ENCODE data around the gene CDH22.

CDH22 gene

DNA sequence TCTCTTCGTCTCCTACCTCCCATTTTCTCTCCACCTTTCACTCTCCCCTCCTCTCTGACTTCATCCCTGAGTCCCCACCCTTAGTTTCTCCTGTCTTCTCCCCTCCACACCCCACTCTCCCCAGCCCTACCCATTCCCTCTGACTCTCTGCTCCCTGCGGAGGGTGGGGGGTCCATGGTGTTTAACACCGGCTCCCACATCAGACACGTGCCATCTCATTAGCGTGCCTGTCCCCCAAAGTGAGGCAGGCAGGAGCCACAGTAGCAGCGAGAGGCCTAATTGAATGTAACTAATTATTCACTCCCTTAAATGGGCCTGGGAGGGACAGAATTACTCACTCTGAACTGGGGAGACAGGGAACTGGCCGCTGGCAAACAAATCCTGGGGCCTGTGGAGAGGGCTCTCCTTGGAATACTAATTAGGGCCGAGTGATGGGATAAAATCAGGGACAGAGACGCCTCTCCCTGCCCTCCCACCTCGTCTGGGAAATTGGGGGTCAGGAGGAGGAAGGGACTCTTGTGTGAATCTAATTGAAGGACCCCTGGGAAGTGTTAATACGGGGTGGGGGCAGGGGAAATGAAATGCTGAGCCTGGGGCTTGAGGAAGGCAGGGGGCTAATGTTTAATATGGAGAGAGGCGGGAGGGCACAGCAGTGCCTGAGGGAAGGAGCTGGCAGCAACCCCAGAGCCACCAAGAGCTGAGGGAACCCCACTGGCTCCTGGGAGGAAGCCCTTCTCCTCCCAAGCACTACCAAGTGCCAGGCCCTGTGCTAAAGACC, 172.3 kb downstream of the CDH22 start:
- DNase-seq (ENCODE audit: low read depth), result no peak

GRCh38 chr20:46134716-46135115, 173.6 kb downstream of the CDH22 start:
- H3K4me3 ChIP-seq (ENCODE audit: low read depth, low read length), result no peak overlapping the region
- no peak for DNase-seq (ENCODE audit: low read depth)
- TF ChIP-seq CTCF (IDR thresholded peaks at IDR 0.05; ENCODE audit: low read depth, low read length, missing control alignments), result no peak

More for the DNA sequence above, 172.3 kb downstream of the CDH22 start:
- no peak overlapping the region for H3K4me3 ChIP-seq (ENCODE audit: low read depth, low read length)
- TF ChIP-seq CTCF (IDR thresholded peaks at IDR 0.05; ENCODE audit: low read depth, low read length, missing control alignments), result no peak

DNA sequence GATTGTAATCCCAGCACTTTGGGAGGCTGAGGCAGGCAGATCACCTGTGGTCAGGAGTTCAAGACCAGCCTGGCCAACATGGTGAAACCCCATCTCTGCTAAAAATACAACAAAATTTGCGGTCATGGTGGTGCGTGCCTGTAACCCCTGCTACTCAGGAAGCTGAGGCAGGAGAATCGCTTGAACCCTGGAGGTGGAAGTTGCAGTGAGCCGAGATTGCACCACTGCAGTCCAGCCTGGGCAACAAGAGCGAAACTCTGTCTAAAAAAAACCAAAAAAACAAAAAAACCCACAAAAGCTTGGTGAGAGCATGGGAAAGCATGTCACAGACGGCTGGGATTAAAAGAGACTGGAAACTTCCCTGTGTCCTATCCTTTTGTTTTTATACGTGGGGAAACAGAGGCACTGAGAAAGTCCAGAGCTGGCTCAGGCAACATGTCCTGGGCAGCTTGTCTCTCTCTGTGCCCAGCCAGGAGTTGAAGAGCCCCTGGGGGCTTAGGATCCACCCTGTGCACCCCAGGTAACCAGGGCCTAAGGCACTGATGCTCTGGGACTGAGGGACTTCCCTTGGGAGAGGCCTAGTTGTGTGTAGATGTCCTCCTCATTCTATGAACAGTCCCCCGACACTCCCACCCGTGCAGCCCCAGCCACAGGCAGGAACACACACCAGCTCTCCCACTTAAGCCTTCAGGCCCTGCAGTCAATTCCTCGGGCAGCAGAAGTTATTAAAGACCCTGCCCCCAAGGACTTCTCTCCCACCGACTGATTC, 174.2 kb downstream of the CDH22 start:
- no peak for DNase-seq (ENCODE audit: low read depth)
- TF ChIP-seq CTCF (IDR thresholded peaks at IDR 0.05; ENCODE audit: low read depth, low read length, missing control alignments), result no peak
- no peak overlapping the region for H3K4me3 ChIP-seq (ENCODE audit: low read depth, low read length)

- TF ChIP-seq CTCF (IDR thresholded peaks at IDR 0.05; ENCODE audit: low read depth, low read length, missing control alignments), result peak; percentile 86
- DNase-seq (ENCODE audit: low read depth), result no peak
- H3K4me3 ChIP-seq (ENCODE audit: low read depth, low read length), result no peak overlapping the region
These were observed 175.6 kb downstream of the CDH22 start for GRCh38 chr20:46132705-46133120.

DNA sequence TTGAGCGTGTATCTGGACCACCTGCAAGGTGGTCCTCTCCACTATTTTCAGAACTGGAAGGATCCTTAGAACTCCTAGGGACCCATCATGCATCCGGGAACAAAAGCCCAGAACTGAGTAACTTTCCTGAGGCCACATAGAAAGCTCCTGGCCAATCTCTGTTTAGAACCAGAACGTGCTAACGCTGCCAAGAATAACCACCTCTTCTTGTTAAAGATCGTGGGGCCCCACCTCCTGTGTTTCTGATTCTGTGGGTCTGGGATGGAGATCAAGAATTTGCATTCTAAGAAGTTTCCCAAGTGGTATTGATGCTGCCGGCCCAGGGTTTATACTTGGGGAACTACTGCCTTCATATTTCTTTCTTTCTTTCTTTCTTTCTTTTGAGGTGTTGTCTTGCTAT, 176.9 kb downstream of the CDH22 start:
- no peak for DNase-seq (ENCODE audit: low read depth)
- TF ChIP-seq CTCF (IDR thresholded peaks at IDR 0.05; ENCODE audit: low read depth, low read length, missing control alignments), result no peak
- no peak overlapping the region for H3K4me3 ChIP-seq (ENCODE audit: low read depth, low read length)

GRCh38 chr20:46130534-46130933, 177.8 kb downstream of the CDH22 start:
- H3K4me3 ChIP-seq (ENCODE audit: low read depth, low read length), result no peak overlapping the region
- no peak for TF ChIP-seq CTCF (IDR thresholded peaks at IDR 0.05; ENCODE audit: low read depth, low read length, missing control alignments)
- DNase-seq (ENCODE audit: low read depth), result no peak
